Effector CD8-positive, alpha-beta T cell (primary cell): ENCODE results near the gene FOXN1.
"Not testable (repeated sequence)": the region's sequence is repeated elsewhere in the genome, so short reads cannot be mapped to it uniquely, and the experiment has no call there.

Experiments used
- DNase-seq: peaks from one replicate; lab custom pipeline; 2025; lab: John Stamatoyannopoulos, UW
- total RNA-seq, 4 experiments: gene quantifications; one replicate each; lab custom pipeline; 2026; lab: John Stamatoyannopoulos, UW

The FOXN1 gene, protein sequence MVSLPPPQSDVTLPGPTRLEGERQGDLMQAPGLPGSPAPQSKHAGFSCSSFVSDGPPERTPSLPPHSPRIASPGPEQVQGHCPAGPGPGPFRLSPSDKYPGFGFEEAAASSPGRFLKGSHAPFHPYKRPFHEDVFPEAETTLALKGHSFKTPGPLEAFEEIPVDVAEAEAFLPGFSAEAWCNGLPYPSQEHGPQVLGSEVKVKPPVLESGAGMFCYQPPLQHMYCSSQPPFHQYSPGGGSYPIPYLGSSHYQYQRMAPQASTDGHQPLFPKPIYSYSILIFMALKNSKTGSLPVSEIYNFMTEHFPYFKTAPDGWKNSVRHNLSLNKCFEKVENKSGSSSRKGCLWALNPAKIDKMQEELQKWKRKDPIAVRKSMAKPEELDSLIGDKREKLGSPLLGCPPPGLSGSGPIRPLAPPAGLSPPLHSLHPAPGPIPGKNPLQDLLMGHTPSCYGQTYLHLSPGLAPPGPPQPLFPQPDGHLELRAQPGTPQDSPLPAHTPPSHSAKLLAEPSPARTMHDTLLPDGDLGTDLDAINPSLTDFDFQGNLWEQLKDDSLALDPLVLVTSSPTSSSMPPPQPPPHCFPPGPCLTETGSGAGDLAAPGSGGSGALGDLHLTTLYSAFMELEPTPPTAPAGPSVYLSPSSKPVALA
- total RNA-seq, result 0 to 0.09 (median 0) reads per million in 4 experiments

GRCh38 chr17:28505986-28506665, at the start of gene FOXN1:
Gene FOXN1, plus strand, starts transcription at chr17:28506348. Its CDS starts 17,622 bp downstream, at chr17:28523970.
- DNase-seq, result no peak

DNA sequence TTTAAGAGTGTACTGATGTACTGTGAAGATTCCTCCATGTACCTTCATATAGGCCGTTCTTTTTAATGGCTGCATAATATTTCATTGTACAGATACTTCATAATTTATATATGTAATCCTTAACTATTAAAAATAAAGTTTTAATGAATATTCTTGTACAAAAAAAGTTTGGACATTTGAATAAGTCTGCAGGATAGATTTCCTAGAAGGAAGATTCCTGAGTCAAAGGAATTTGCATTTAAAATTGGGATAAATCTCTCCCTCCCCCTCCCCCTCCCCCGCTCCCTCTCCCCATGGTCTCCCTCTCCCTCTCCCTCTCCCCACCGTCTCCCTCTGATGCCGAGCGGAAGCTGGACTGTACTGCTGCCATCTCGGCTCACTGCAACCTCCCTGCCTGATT, 48.3 kb upstream of the FOXN1 start:
- DNase-seq, result no peak

GRCh38 chr17:28458881-28459280, 47.3 kb upstream of the FOXN1 start:
- not testable (repeated sequence) for DNase-seq

DNA sequence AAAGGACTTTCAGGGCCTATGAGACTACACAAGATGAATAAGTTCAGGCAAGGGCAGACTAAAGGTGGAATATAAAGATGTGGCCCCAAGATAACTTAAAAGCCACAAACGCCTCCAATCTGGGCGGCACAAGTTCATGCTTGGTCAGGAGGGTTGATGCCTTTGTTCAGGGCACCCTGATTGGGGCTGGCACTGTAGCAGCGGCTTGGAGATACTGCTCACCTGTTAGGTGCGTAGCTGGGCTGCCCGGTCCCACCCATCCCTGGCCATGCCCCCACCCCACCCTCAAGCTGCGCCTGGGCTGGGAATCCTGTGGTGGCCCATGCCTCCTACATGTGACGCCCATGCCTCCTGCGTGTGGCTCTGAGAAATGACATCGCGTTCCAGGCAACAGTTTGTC, 45.2 kb upstream of the FOXN1 start:
- no peak for DNase-seq

GRCh38 chr17:28466001-28466400, 40.1 kb upstream of the FOXN1 start:
- DNase-seq, result no peak

- DNase-seq, result no peak
Measured at GRCh38 chr17:28466521-28467048, 39.6 kb upstream of the FOXN1 start.

GRCh38 chr17:28467456-28468025, 38.6 kb upstream of the FOXN1 start:
- DNase-seq, result no peak

GRCh38 chr17:28468033-28468735, 38.0 kb upstream of the FOXN1 start:
- DNase-seq, result not testable (repeated sequence)

- DNase-seq, result no peak
Measured at GRCh38 chr17:28468781-28469180, 37.4 kb upstream of the FOXN1 start.

DNA sequence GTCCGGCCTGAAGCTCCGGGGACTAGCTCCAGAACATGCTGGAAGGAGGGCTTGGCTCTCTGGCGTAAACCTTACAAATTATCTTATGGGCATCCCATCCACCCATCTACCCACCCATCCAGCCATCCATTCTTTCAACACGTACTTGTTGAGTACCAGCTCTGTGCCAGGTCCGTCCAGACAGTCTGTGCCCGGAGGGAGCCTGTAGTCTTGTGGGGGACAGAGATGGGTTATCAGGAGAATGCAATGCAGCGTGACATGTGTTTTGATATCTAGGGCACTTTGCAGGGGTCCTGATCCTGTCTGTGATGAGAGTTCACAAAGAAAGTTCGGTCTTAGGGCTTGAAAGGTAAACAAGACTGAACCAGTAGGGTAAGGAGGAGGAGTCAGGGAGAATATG, 36.8 kb upstream of the FOXN1 start:
- no peak for DNase-seq

DNA sequence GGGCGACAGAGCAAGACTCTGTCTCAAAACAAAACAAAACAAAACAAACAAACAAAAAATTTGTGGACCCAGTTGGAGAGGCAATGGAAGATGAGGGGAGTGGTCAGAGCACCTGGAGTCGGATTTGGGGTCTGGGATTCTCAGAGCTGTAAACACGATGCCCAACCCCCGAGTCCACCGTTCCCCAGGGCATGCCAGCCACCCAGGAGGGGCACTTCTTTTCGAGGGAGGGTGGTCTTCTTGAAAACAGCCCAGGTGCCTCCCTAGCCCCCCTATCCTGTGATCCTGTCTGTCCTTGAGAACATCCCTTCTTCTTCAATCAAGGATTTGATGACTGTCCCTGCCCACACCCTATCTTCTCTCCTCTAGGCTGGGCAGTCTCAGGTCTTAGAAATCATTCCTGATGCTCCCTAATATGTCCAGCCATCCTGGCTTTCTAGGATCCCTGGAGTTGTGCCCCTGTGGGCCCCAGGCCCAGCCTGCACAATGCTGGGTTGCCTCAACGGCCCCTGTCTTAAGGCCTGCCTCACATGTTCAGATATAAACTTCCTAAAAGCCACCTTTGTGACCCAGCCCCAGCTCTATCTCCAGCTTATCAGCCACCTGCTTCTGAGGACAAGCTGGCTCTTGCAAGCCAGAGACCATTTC, 35.8 kb upstream of the FOXN1 start:
- DNase-seq, result no peak

DNA sequence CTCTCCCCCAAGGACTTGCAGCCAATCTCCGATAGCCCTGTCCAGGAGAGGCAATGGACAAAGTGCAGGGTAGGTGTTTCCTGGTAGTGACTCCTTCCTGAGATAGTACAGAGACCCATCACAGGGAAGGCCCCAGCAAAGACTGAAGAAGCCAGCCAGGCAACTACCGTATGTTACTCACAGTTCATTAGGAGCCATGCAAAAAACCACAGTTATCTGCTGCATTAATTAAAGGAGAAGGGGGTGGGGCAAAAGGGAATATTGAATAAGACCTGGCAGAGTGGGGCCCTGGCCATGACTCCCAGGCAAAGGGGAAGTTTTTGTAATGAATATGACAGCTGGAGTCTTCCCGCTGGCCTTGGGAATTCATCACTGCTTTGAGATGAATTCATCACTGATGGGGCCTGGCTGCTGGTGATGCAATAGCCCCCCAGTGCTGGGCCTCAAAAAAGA, 35.2 kb upstream of the FOXN1 start:
- no peak for DNase-seq

GRCh38 chr17:28471531-28472342, 34.4 kb upstream of the FOXN1 start:
- no peak for DNase-seq

DNA sequence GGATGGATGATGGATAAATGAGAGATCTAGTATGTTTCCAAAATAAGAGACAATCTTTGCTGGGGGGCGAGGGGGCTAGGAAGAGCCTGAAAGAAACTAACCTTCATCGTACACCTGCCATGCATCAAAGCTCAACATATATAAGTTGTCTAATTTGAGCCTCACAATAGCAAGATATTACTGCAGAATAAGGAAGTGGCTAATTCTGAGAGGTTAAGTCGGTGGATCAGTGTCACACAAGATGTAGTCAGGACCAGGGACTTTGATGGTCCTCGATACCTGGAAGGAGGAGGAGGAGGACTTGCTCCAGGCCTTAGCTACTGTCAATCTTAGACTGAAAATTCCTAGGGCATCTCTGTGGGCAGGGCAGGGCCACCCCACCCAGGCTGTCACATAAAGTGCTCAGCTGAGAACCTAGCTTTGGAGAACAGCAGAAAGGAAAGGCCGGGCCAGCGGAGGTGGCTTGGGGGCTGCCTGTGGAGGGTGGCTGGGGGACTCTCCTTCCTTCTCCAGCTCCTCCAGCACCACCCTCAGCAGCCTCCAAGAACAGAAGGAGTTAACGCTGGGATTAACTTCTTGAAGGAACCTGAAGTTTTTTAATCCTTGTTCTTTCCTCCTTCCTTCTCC, 33.2 kb upstream of the FOXN1 start:
- no peak for DNase-seq

- DNase-seq, result no peak
Measured at GRCh38 chr17:28473542-28473941, 32.6 kb upstream of the FOXN1 start, which contains the start of gene SLC13A2. Gene SLC13A2, plus strand, starts transcription at chr17:28473644. Its CDS starts 69 bp downstream, at chr17:28473713.

- no peak for DNase-seq
Measured at GRCh38 chr17:28474111-28474531, 32.0 kb upstream of the FOXN1 start.

- DNase-seq, result no peak
Measured at GRCh38 chr17:28475151-28475900, 30.8 kb upstream of the FOXN1 start.

- DNase-seq, result no peak
Measured at GRCh38 chr17:28476076-28476865, 29.9 kb upstream of the FOXN1 start.
